AG09309 (cell line): ENCODE measurements around the gene BICRA.
"Not testable (repeated sequence)": the region's sequence is repeated elsewhere in the genome, so short reads cannot be mapped to it uniquely, and the experiment has no call there.

Experiments used
- DNase-seq: peaks from one replicate; pipeline ENCODE4 v3.0.0-alpha.2; 2010; ENCODE audit warnings: low read depth
- H3K4me3 ChIP-seq: 2 replicates; pipeline ENCODE4 v1.5.1; 2011; ENCODE audit warnings: mild to moderate bottlenecking, low read depth, low read length, moderate library complexity; ENCODE audit not compliant: control insufficient read depth
- CTCF ChIP-seq: IDR thresholded peaks from 2 replicates; pipeline ENCODE4 v1.5.1; 2011; ENCODE audit warnings: mild to moderate bottlenecking, low read depth, low read length, inconsistent platforms; ENCODE audit not compliant: insufficient read depth, control insufficient read depth; ENCODE audit errors: missing control alignments

The BICRA gene

DNA sequence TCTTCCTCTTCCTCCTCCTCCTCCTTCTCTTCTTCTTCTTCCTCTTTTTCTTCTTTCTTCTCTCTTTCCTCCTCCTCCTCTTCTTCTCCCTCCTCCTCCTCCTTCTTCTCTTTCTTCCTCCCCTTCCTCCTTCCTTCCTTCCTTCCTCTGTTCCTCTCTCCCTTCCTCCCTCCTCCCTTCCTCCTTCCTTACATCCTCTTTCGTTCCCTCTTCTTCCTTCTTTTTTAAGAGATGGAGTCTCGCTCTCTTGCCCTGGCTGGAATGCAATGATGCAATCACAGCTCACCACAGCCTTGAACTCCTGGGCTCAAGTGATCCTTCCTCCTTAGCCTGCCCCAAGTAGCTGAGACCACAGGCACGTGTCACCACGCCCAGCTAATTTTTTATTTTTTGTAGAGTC is 117.5 kb downstream of the BICRA start:
- DNase-seq = no peak
- no peak overlapping the region for H3K4me3 ChIP-seq
- TF ChIP-seq CTCF = no peak

GRCh38 chr19:47728295-47728694 is 119.4 kb downstream of the BICRA start:
- not testable (repeated sequence) for H3K4me3 ChIP-seq, DNase-seq

GRCh38 chr19:47729468-47729798 is 120.5 kb downstream of the BICRA start:
- DNase-seq = no peak
- no peak for TF ChIP-seq CTCF
- no peak overlapping the region for H3K4me3 ChIP-seq

DNA sequence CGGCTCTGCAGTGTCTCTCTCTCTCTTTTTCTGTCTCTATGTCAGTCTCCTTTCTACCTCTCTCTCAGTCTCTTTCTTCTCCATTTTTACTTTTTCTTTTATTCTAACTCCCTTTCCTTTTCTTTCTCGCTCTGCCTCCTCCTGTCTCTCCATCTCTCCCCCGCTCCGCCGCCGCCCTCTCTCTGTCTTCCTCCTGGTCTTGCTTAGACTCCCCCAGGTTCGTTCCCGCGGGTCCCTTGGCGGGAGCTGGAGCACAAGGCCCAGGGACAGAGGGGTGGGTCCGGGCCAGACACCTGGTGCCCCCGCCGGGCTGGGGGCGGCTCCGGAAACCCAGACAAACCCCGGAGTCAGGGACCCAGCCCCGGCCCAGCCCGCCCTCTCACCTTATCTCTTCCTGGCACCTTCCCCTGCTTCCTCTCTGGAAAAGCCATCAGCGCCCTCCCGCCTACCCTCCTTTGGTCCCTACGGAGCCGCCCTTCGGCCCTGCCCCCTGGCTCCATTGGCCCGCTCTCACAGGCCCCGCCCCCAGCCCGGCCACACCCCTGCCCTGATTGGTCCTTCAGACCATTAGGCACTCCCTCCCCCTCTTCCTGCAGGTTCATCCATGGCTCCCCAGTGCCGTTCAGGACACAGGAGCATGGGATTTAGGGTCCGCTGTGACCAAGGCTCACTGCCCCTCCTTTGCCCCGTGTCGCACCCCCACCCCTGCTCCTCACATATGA is 121.0 kb downstream of the BICRA start:
- no peak overlapping the region for H3K4me3 ChIP-seq
- no peak for DNase-seq
- no peak for TF ChIP-seq CTCF

DNA sequence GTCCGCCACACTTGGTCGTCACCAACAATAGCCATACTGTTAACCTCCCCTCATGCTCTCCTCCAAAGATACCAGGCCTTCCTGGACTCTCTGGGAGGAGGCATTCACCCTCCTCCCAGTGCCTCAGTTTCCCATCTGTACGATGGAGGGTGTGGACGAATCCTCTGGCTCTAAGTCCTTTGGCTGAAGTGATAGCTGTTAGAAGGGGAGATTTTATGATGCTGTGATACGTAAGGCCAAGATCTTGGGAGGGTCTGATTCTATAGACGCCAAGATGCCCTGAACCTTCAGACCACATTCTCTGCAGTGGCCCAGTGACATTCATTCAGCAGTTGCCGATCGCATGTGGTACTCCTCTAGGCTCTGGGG is 121.6 kb downstream of the BICRA start:
- no peak overlapping the region for H3K4me3 ChIP-seq
- TF ChIP-seq CTCF = no peak
- no peak for DNase-seq

DNA sequence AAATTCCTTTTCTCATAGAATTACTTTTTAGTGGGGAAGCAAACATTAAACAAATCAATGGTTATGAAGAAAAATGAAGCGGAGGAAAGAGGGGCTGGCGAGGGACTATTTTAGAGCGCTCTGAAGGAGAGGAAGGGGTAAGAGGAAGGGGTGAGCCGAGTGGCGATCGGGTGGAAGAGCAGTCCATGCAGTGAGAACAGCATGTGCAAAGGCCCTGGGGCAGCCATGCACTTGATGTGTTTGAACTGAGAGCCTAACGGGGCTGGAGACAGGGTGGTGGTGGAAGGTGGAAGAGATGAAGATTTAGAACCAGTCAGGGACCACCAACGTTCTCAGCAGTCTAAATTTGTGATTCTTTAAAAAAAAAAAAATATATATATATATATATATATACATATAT is 122.0 kb downstream of the BICRA start:
- DNase-seq = no peak
- no peak for TF ChIP-seq CTCF
- H3K4me3 ChIP-seq = no peak overlapping the region

GRCh38 chr19:47735131-47735530 is 126.2 kb downstream of the BICRA start:
- TF ChIP-seq CTCF = no peak
- no peak for DNase-seq
- no peak overlapping the region for H3K4me3 ChIP-seq
